HEK293T (cell line): ENCODE measurements around the gene FBXO41.

Experiments
- CTCF ChIA-PET: fragments of 350-600 bp; formaldehyde crosslinking; extraction: SDS; loops from one replicate; lab custom pipeline; 2021; ENCODE audit warnings: antibody characterized with exemption, inconsistent platforms; lab: Yijun Ruan, JAX
- POLR2A ChIA-PET: fragments of 350-600 bp; formaldehyde crosslinking; extraction: SDS; loops from one replicate; lab custom pipeline; 2020; ENCODE audit warnings: antibody characterized with exemption, inconsistent platforms; lab: Yijun Ruan, JAX
- DNase-seq: peaks from one replicate; pipeline ENCODE4 v3.0.0; 2012; ENCODE audit warnings: mixed read lengths; ENCODE audit errors: extremely low spot score
- BHLHE40 ChIP-seq: fragments of 450-650 bp; IDR thresholded peaks from 2 replicates; pipeline ENCODE4 v1.6.1; 2016; ENCODE audit warnings: mild to moderate bottlenecking, moderate library complexity, borderline replicate concordance
- CTBP1 ChIP-seq: fragments of 450-650 bp; IDR thresholded peaks from 2 replicates; pipeline ENCODE4 v1.6.1; 2016; ENCODE audit warnings: borderline replicate concordance
- ELF4 ChIP-seq: fragments of 450-650 bp; IDR thresholded peaks from 2 replicates; pipeline ENCODE4 v1.6.1; 2017; ENCODE audit warnings: antibody characterized with exemption
- FOXA1 ChIP-seq: fragments of 450-650 bp; IDR thresholded peaks from 2 replicates; pipeline ENCODE4 v1.6.1; 2016; ENCODE audit warnings: mild to moderate bottlenecking
- FOXK2 ChIP-seq: fragments of 450-650 bp; IDR thresholded peaks from 2 replicates; pipeline ENCODE4 v1.6.1; 2016; ENCODE audit warnings: mild to moderate bottlenecking
- FOXM1 ChIP-seq: fragments of 450-650 bp; IDR thresholded peaks from 2 replicates; pipeline ENCODE4 v1.6.1; 2017; ENCODE audit warnings: mild to moderate bottlenecking, borderline replicate concordance
- HDGF ChIP-seq: fragments of 450-650 bp; IDR thresholded peaks from 2 replicates; pipeline ENCODE4 v1.6.1; 2017; ENCODE audit warnings: antibody characterized with exemption, borderline replicate concordance
- L3MBTL2 ChIP-seq: fragments of 450-650 bp; conservative IDR thresholded peaks from 2 replicates; pipeline ENCODE4 v1.6.1; 2016; ENCODE audit warnings: mild to moderate bottlenecking
- NFRKB ChIP-seq: fragments of 450-650 bp; IDR thresholded peaks from 2 replicates; pipeline ENCODE4 v1.6.1; 2016; ENCODE audit warnings: mild to moderate bottlenecking, moderate library complexity
- SP1 ChIP-seq: fragments of 450-650 bp; IDR thresholded peaks from 2 replicates; pipeline ENCODE4 v1.6.1; 2017
- SUZ12 ChIP-seq: fragments of 450-650 bp; IDR thresholded peaks from 2 replicates; pipeline ENCODE4 v1.6.1; 2016; ENCODE audit warnings: mild to moderate bottlenecking
- TARDBP ChIP-seq: fragments of 450-650 bp; IDR thresholded peaks from 2 replicates; pipeline ENCODE4 v1.6.1; 2016
- ZNF384 ChIP-seq: fragments of 450-650 bp; IDR thresholded peaks from 2 replicates; pipeline ENCODE4 v1.6.1; 2016
- TF ChIP-seq, protein P1 (sequence below): fragments of 450-650 bp; IDR thresholded peaks from 2 replicates; pipeline ENCODE4 v1.6.1; 2016

The FBXO41 gene

GRCh38 chr2:73208258-73208657, 76.0 kb downstream of the FBXO41 start:
- POLR2A ChIA-PET: no interaction called here
- no peak for DNase-seq
- CTCF ChIA-PET: no interaction called here
- TF ChIP-seq FOXA1 (no peak), SUZ12 (no peak), FOXK2 (no peak), SP1 (no peak), TARDBP (no peak), ZNF384 (no peak), NFRKB (no peak)

- TF ChIP-seq ZNF384: no peak
- TF ChIP-seq ELF4: no peak
- no peak for TF ChIP-seq L3MBTL2
- no peak for TF ChIP-seq SP1
- TF ChIP-seq CTBP1: no peak
- TF ChIP-seq BHLHE40: no peak
- TF ChIP-seq SUZ12: no peak
- no peak for TF ChIP-seq FOXA1
- TF ChIP-seq, protein P1, sequence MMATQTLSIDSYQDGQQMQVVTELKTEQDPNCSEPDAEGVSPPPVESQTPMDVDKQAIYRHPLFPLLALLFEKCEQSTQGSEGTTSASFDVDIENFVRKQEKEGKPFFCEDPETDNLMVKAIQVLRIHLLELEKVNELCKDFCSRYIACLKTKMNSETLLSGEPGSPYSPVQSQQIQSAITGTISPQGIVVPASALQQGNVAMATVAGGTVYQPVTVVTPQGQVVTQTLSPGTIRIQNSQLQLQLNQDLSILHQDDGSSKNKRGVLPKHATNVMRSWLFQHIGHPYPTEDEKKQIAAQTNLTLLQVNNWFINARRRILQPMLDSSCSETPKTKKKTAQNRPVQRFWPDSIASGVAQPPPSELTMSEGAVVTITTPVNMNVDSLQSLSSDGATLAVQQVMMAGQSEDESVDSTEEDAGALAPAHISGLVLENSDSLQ: no peak
- TF ChIP-seq FOXM1: no peak
- no peak for TF ChIP-seq HDGF
- no peak for TF ChIP-seq TARDBP
- no peak for TF ChIP-seq FOXK2
- ChIA-PET POLR2A (no interaction called here), CTCF (no interaction called here)
- no peak for DNase-seq
These were observed 78.7 kb downstream of the FBXO41 start for GRCh38 chr2:73205611-73206010.
